Glomerular visceral epithelial cell (primary cell): ENCODE data around the gene PAX7.

Experiments used
- DNase-seq: peaks from one replicate; pipeline ENCODE4 v3.0.0-alpha.2; 2016; ENCODE audit errors: extremely low spot score

The PAX7 gene

DNA sequence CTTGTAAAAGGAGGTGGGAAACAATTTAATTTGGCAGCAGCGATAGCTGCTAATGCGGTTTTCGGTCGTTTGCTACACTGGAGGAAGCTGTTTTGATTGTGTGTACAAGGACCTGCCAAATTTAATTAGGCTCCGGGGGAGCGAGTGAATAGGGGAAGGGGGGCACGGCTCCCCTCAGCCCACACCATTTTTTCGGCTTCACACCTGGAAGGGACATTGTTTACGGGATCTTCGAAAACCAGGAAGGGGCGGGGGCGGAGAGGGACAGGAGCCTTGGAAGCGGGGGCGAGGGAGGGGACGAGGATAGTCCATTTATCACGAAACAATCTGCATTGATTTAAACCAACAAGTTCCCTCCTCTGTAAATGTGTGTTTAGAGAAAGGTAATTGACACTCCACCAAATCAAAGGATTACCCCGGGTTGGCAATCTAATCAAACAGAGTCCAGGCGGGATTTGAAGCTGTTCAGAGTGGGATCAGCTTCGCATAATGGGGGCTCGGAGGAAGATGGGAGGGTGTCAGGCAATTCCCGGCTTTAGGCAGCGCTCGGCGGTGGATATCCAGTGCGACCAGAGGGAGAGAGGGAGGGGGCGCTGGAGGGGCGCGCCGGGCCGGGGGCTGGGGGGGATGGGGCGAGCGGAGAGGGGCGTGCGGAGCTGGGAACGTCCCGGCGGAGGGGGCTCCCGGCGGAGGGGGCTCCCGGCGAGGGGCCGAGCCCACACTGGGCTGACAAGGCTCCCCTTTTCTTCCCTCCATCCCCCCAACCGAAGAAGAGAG is 9.8 kb downstream of the PAX7 start:
- DNase-seq = no peak

DNA sequence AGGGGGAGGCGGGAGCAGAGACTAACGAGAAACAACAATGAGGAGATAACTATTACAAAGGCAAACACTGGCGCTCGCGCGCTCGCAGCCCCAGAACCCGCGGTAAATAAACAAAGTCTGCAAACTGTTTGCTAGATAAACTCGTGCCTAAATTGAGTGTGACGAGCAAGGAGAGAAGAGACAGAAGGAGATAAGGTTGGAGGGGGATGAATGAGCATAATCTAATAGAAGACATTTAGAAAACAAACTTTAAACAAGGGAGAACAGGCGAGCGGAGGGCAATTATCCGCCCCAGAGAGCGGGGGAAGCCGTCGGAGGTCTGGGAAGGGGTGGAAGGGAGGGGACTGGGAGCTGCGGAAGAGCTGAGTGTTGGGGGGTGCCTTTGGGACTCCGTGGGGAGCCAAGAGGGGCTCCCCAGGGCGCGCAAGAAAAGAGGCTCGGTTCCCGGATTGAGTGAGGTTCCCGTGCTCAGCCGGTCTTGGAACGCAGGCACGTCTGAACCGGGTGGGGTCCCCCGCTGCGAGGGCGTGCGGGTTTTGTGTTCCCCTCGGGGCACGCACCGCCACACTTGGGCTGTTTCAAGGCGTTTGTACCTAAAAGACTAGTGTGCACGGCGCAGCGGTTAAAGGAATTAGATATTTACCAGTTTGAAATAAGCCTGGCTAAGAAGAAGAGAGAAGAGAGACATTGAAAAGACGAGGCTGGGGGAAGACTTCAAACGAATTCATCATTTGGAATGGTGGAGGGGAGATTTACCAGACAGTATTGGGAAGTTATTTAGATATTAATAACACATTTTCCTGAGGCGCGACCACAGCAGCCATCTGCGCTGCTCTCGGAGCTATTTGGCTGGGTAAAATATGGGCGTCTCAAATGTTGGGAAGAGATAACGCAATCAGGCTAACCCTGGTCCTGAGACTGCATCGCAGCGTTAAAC is 10.6 kb downstream of the PAX7 start:
- no peak for DNase-seq

DNA sequence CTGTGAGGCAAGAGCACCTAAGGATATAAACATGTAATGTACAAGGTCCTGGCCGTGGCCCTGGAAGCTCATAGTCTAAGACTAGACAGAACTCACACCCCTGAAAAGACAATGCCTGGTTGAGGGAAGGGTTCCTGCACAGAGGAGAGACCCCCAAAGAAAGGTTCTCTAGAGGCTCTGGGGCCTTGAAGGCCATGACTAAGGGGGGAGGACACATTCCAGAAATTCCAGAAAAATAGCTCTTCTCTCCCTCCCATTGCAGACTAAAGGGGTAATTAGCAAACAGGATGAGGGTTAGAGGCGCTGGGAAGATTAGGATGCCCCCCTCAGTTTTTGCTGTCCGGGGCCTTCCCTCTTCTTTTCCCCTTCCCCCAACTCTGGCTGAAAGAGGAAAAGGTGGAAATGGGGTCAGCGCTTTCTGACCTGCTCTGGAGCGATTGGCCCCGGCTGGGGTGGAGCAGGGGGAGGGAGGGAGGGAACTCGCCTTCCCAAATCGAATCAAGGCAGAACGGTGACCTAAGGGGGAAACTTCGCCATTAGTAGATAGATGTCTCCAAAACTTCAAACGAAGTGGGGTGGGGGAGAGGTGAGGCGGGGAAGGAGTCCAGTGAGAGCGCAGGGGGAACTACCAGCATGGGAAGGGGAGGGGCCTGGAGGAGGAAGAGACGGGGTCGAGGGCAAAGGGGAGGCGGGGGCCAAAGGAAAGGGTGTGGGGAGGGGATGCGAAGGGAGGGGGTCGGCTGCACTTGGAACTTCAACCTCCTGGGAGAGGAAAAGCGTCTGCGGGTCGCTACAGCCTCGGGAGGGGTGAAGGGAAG is 11.8 kb downstream of the PAX7 start:
- DNase-seq = no peak

DNA sequence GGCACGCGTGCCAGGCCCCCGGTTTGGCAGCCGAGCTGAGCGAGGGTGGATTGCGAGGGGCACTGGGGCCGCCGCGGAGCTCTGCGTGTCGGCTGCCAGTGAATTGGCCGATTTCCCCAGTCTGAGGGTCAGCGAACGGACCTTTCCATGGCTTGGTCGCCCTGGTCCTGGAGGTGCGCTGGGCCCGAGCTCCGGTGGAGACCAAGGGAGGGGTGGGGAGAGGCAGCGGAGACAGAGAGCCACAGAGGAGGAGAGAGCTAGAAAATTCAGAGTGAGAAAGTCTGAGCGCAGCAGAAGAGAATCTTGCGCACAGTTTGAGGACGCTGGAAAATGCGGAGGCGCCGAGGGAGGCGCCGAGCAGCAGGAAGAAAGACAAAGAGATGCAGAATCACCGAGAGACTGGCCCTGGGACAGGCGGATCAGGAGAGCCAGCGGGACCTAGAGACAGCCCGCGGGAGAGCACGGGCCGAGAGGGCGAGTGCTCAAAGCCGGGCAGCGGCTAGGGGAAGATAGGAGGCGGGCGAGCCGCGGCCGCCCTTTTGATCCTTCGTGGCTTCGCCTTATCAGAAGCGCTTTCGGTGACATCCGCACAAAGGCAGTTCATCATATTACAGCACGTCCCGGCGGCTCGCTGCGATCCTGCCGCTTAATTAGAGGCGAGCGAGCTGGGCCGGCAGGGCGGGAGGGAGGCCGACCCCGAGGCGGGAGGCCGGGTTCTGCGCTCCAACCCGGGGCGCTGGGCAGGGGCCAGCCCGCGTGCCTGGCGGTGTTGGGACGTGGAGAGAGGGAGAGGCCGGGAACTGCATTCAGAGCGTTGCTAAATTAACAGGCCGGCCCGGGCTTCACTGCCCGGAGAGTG is 12.7 kb downstream of the PAX7 start:
- DNase-seq = no peak

DNA sequence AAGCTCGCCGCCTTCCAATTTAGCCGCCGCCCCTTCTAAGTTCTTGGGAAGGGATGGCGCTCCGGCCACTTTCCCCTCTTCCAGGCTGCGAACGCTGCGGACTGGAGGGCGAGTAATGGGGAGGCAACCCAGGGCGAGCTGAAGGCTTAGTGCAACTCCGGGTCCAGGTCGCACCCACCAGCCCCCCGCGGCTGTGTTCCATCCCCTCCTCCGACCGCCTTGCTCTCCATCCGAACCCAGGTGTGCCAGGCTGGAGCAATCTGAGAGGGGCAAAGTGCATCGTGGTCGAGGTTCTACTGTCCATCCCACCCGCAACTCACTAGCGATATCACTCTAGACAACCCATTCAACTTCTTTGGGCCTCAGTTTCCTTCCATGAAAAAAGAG is 13.4 kb downstream of the PAX7 start:
- DNase-seq = no peak

DNA sequence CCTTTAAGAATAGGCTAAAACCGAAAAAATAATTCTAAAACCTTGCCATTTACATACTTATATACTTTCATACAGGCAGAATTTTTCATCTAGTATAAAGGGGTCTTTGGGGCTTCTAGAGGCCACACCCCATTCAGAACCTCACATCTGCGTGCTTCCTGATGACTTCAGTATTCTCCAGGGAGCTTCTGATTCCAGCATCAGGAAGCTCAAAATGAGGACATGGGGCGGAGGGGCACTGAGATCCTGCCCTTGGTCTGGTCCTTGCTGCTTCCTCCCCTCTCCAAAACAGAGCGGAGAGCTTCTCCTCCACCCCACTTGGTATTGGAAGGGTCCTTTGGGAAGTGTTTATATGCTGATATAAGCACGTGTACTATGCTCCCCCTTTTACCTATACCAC is 13.8 kb downstream of the PAX7 start:
- DNase-seq = no peak

DNA sequence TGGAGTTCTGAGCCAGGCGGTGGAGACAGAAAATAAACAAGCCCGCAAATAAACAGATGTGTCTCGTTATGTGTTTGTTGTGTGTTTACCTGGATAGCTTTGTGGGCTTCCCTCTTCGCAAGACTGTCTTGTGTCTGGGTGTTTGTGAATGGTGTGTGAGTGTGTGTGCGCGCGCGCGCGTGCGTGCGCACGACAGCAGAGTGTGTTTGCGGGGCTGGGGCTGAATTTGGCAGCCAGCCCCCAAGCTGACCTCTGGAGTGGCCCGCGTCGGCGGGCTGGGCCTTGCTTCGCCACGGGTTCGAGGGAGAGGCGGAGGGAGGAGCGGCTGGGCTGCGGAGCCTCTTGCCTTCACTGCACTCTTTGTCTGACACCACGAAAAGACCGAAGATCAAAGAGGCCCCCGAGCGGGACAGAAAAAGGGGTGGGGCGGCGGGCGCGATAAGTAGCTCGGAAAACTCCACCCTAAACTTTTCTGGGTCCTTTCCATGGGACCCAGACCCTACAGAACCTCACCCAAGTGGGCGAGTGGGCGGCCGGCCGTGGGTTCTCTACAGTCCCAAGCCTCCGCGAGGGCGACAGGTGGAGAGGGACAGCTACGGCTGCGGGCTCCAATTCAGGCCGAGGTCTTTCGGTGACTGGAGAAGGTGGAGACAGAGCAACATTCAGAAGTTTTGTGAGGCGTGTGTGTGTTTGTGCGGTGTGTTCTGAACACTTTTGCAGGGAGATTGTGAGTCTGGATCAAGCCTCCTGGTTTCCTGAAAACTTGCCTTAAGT is 14.5 kb downstream of the PAX7 start:
- no peak for DNase-seq

DNA sequence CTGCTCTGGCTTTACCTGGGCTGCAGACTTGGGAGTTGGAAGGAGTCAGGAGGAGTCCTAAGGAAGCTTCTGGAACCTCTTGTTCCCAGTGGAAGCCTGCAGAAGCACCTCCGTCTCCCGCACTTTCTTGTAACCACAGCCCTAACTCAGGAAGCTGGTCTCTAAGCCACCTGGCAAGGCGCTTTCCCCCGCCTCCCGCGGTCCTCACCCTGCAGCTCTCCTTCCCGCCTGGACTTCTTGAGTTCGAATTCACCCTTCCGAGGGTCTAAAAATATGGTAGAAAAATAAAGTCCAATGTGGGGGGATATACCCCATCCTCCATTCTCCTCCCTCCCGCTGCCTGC is 15.1 kb downstream of the PAX7 start:
- no peak for DNase-seq

DNA sequence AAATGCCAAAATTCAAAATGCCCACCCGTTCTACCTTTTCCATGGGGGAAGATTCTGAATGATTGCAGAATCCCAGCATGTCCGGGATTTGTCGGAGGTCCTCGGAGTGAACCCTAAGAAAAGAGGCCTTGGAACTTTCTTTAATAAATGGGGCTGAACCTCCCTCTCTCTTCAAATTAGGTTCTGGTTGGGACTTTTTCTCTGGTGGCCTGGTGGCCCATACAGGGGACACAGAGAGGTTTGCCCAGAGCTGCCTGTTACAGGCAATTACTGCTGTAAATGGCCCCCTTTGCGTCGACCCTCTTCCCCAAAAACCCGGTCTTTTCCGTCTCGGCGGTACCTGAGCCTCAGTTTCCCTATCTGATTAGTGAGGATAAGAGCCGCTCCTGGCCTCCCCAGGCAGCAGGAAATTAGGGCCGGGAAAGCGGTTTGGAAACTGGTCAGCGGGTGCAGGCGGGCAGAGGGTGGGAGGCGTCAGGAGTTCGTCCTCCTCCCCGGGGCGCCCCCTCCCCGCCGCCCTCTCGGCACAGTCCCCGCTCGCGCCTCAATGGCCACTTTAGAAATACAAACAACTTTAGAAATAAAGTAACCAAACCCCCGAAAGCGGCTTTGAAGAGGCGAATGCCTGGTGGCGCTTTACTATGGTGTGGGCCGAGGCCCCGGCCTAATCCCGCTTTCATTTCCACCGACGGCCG is 15.6 kb downstream of the PAX7 start:
- no peak for DNase-seq

DNA sequence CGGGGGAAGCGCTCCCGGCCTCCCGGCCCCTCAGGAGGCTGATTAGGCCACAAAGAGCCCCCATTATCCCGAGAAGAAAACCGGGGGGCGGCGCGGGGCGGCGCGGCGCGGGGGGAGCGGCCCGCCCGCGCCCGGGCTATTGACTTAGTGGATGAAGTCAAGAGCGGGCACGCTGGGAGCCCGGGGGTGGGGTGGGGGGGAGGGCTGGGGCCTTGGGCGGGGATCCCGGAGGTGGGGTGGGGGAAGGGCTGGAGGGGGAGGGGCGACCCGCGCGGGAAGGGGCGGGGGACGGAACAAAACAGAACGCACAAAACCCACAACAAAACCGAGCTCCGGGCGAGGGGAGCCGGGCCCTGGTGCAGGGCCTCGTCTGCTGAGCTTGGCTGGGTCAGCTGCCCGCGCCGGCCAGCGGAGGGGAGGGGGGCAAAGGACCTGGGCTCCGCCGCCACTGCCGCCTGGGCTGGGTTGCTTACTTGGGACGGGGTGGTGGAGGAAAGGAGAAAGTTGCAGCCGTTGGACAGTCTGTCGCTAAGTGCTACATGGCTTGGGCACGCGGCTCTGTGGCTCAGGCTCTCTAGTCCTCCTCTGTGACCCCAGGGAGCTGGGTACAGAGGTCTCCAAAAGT is 16.3 kb downstream of the PAX7 start:
- DNase-seq = no peak

DNA sequence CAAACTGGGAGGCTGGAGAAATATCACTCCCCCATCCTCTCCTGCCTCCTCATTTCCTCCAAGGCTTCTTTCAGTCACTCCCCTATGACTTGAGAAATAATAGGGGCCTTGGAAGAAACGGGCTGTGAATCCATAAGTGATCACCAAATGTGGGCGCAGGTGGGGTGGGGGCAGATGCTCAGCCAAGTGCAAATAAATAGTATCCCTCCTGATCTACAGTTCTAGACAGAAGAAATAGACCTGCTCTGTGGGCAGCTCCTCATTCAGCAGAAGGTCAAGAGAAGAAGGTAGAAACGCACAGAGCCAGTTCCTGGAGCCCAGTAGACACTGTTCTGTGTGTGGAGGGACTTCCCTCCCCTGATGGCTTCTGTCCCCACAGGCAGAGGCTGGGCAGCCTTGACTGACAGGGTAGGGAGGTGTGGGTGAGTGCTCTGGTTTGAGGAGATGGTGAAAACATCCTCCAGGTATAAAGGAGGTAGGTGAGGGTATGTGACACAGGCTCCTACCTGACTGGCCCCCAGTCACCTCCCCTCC is 17.1 kb downstream of the PAX7 start:
- no peak for DNase-seq

DNA sequence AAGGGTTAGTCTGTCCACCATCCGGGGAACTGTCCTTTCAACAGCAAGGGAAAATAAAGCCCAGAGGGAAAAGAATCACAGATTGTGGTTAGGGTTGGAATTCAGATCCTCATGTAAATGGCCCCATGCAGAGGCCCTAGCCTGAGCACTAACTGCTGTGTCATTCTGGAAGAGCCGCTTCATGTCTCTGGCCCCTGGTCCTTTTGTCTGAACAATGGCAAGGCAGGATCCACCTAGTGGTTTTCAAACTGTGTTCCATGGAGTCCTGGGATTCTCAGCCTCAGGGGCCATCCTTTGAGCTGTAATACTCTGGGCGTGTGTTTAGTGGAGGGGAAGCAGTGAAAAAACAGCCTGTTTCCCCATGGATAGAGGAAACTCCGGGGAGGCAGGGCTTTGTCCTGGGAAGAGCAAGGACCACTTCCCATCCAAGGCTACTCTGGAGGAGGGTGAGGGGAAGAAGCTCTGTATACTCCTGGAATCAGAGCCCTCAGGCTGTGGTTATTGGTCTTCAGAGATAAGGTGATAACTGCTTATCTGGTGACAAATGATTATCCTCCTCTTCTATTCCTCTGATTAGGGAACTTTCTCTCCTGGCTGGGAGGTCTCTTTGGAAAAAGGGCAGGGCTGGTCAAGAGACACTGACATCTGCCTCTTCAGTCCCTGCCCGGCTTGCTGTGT is 19.2 kb downstream of the PAX7 start:
- no peak for DNase-seq

DNA sequence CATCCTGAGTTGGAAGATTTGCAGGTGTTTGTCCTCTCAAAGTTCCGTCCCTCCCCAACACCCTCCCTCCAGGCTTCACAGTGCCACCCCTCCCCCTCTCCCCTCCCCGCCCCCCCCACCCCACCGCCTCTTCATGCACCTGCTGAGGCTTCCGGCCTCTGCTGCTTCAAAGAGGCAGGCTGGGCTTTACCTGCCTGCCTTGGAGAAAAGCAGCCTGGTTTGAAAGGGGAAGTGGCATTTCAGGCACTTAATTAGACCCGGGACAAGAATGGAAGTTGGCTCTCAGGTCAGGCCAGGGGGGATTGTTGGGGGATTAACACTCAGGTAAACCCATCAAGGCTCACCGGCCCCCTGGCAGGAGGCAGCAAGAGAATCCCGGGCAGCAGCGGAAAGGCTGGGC is 21.1 kb downstream of the PAX7 start:
- DNase-seq = no peak

DNA sequence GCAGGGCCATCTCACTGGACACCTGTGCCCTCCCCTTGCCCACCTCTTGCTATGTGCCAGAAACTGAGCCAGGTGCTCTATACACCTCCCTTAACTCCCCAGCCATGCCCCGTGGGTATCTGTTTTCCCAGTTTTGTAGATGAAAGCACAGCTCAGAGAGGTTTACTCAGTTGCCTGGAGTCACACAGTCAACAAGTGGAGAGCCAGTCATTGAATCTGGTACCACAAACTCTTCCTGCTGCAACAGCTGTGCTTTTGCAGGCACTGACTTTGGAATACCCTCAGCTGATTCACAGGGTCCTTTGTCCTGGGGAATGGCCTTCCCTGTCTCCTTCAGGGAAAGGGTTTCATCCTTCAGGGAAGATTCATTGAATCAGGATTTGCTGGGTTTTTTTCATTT is 22.1 kb downstream of the PAX7 start:
- DNase-seq = no peak

DNA sequence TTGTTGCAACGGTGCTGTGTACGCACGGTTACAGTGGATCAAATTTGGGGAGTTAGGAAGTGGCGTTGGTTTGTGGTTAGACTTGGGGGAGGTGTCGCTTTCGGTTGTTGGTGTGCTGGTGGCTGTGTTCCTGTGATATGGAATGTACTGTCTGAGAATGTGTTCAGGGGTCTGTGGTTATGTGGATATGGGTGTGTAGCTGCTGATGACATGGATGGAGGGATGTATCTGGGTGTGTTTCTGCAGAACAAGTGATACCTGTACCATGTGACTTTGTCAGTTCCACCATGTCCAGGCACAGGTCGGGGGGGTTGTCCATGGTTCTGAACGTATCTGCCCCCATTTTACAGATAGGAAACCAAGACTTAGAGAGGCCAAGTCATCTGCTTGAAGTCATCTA is 22.7 kb downstream of the PAX7 start:
- no peak for DNase-seq

DNA sequence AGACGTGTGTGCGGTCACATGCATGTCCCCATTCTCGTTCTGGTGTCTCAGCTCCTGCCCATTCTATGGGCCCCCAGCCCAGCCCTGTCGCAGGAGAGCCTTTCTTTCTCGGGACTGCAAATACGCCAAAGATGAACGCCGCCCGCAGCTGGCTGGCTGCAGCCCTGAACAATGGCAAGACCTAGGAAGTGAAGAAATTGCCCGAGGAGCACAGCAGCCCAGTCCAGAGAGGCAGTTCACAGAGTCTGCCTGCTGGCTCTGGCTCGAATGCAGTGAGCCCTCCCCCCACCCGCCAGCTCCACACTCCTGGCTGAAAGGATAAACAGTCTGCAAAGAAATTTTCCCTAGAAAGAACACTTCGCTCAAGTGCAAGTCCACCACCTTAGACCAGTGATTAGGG is 23.3 kb downstream of the PAX7 start:
- no peak for DNase-seq

DNA sequence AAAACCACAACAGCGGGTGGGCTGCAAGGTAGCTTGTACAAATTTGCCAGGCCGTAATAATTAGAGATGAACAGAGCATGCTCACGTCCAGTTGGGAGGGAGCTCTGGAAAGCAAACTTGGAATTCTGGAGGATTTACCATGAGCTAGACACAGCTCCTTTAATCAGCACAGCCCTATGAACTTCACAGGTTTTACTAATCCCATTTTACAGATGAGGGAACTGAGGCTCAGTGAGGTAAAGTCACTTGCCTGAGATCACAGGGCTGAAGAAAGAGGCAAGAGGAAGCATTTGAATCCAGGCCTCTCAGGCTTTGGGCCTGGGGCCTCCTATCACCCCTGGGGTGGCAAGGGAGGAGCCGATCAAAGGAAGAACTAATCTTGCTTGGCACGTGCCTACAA is 24.0 kb downstream of the PAX7 start:
- no peak for DNase-seq

DNA sequence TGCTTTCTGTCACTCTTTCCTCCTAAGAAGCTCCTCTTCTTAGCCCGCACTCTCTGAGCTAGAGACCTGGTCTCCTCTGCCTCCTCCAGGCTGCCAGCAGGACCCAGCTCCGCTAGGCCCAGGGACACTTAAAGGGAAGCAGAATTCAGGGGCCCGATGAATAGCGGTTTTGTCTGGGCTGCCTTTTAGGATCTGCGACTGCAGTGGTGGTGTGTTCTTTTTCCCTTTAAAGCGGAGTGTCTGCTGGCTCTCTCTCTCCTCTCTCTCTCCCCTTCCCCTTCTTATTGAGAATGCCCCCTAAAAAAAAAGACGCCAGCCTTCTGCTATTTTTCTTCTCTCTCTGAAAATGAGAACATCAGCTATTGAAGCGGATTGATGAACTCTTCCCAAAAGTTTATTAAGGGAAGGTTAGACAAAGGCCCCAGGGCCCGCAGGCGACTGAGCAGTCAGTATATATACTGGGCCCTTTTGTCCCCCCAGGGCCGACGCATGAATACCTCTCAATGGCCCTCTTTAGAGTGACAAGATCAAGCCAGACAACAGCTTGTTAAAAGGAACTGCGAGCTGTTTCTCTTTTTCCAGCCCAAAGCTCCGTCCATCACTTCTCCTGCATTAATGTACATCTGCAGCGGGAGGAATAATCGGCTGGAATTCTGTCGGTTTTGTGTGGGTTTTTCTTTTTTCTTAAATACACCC is 27.0 kb downstream of the PAX7 start:
- no peak for DNase-seq
